Panc1 (cell line): ENCODE results near the gene DCUN1D2. TPM values are rescaled to one million over a fixed set of nuclear protein-coding genes. Genes with fewer than 3 reads are reported as not detected.

Experiments used
- ATAC-seq: fragments of 200-7000 bp; cut with Tn5 transposase; 2 replicates; pipeline ENCODE4 v1.9.1; 2020; ENCODE audit warnings: mild to moderate bottlenecking, moderate library complexity
- BruUV-seq: library from RNA; stranded (reverse); fragments of 400-500 nt; replicated peaks from 2 replicates; lab custom pipeline; 2021; lab: Mats Ljungman, UMichigan
- CTCF ChIA-PET: fragments of 300-600 bp; sonication (Branson Sonifier 250); formaldehyde crosslinking; loops from one replicate; lab custom pipeline; 2022; ENCODE audit warnings: antibody characterized with exemption; lab: Charles Lee
- POLR2A ChIA-PET: fragments of 300-600 bp; sonication (Branson Sonifier 250); formaldehyde crosslinking; loops from one replicate; lab custom pipeline; 2022; ENCODE audit warnings: antibody characterized with exemption; lab: Charles Lee
- DNase-seq: peaks from one replicate; pipeline ENCODE4 v3.0.0-alpha.2; 2010; ENCODE audit warnings: low read depth, low spot score
- H3K27ac ChIP-seq: 2 replicates; pipeline ENCODE4 v1.5.1; 2011; ENCODE audit warnings: mild to moderate bottlenecking, low read length, inconsistent platforms
- H3K27me3 ChIP-seq: fragments of 200-500 bp; sonication (Bioruptor generic); 2 replicates; pipeline ENCODE4 v1.6.0; 2014; ENCODE audit warnings: low read length, inconsistent platforms; ENCODE audit not compliant: control insufficient read depth, insufficient read depth
- H3K36me3 ChIP-seq: fragments of 200-500 bp; sonication (Bioruptor generic); 2 replicates; pipeline ENCODE4 v1.5.1; 2014; ENCODE audit warnings: inconsistent platforms, mild to moderate bottlenecking, low read length, moderate library complexity; ENCODE audit not compliant: control insufficient read depth, insufficient read depth
- H3K4me1 ChIP-seq: 2 replicates; pipeline ENCODE4 v1.5.1; 2011; ENCODE audit warnings: inconsistent platforms, mild to moderate bottlenecking, low read length, moderate library complexity; ENCODE audit not compliant: control insufficient read depth, insufficient read depth
- H3K4me3 ChIP-seq, 2 experiments: 2 replicates each; pipeline ENCODE4 v1.5.1; 2011 to 2012; ENCODE audit warnings: low read depth in 2 of 2, low read length in 2 of 2, mild to moderate bottlenecking in 2 of 2, inconsistent platforms in 1 of 2, moderate library complexity in 1 of 2
- H3K9me3 ChIP-seq: fragments of 200-500 bp; sonication (Bioruptor generic); 2 replicates; pipeline ENCODE4 v1.5.1; 2014; ENCODE audit warnings: low read depth, mild to moderate bottlenecking, inconsistent platforms, low read length, moderate library complexity; ENCODE audit not compliant: control insufficient read depth, insufficient read depth
- CTCF ChIP-seq: fragments of 450-650 bp; IDR thresholded peaks from 2 replicates; pipeline ENCODE4 v1.5.1; 2017; ENCODE audit warnings: mild to moderate bottlenecking
- POLR2AphosphoS5 ChIP-seq: IDR thresholded peaks from 2 replicates; pipeline ENCODE4 v1.6.1; 2012; ENCODE audit warnings: mild to moderate bottlenecking, low read depth, low read length, moderate library complexity
- REST ChIP-seq, 2 experiments: IDR thresholded peaks; 2 replicates each; pipeline ENCODE4 v1.6.1; 2011 to 2012; ENCODE audit warnings: low read depth in 2 of 2, control low read depth in 1 of 2, low read length in 1 of 2, mild to moderate bottlenecking in 1 of 2, moderate library complexity in 1 of 2; ENCODE audit not compliant: insufficient read depth in 1 of 2
- SIN3A ChIP-seq: IDR thresholded peaks from 2 replicates; pipeline ENCODE4 v1.6.1; 2012; ENCODE audit warnings: low read depth, mild to moderate bottlenecking, low read length, moderate library complexity, borderline replicate concordance; ENCODE audit not compliant: insufficient read depth
- TCF7L2 ChIP-seq: IDR thresholded peaks from 2 replicates; pipeline ENCODE4 v1.6.1; 2011; ENCODE audit warnings: mild to moderate bottlenecking, low read depth, low read length, inconsistent platforms
- in situ Hi-C: cut with HindIII; loops from 2 replicates; pipeline ENCODE4 v1.10.0; 2016; ENCODE audit warnings: low sequenced_read_pairs, low pct_unique_long_range_greater_than_20kb
- intact Hi-C: fragments of 100-400 bp; cut with micrococcal nuclease; formaldehyde crosslinking; loops from one replicate; pipeline ENCODE4 v1.10.0; 2022; ENCODE audit not compliant: unreplicated experiment
- total RNA-seq: library from RNA; stranded (reverse); gene quantifications from one replicate; pipeline ENCODE4 v1.2.1, GENCODE V29; 2021; ENCODE audit not compliant: unreplicated experiment

Gene DCUN1D2
- total RNA-seq, 1 experiment from 2014 or later, result 22.8 TPM

GRCh38 chr13:113428469-113428865, 62.0 kb downstream of the DCUN1D2 start:
- DNase-seq (no peak), ATAC-seq (no peak; the same call in 1 of the 2 replicates)
- Histone ChIP-seq H3K27ac (no peak overlapping the region), H3K4me3 (no peak overlapping the region), H3K9me3 (no peaks in the 10 kb centered on the region), H3K36me3 (no peaks in the 10 kb centered on the region), H3K4me1 (no peaks in the 10 kb centered on the region), H3K27me3 (no peaks in the 10 kb centered on the region)
- CTCF ChIA-PET, result no interaction called here
- BruUV-seq, result no TSS peak
- intact Hi-C loops (loop anchor here (5.0 kb wide), 1 partner anchor 376 kb away; no protein-coding TSS in a partner anchor), in situ Hi-C loops (no loop called here)
- POLR2A ChIA-PET, result no interaction called here
- TF ChIP-seq POLR2AphosphoS5 (no peak), TCF7L2 (no peak), REST (IDR thresholded peaks at IDR 0.05; ENCODE audit: insufficient read depth in 1 of 2, low read depth in 2 of 2, low read length in 1 of 2) (no peak), CTCF (no peak), SIN3A (no peak)

- ATAC-seq, result no peak
- no peak for TF ChIP-seq REST (IDR thresholded peaks at IDR 0.05; ENCODE audit: insufficient read depth in 1 of 2, low read depth in 2 of 2, low read length in 1 of 2)
- TF ChIP-seq CTCF, result no peak
- no peak for TF ChIP-seq SIN3A
- TF ChIP-seq POLR2AphosphoS5, result no peak
- no peak for TF ChIP-seq TCF7L2
- intact Hi-C loops, result loop anchor here (5.0 kb wide), 1 partner anchor 376 kb away; no protein-coding TSS in a partner anchor
- BruUV-seq, result no TSS peak
- no peak for DNase-seq
- no peaks in the 10 kb centered on the region for H3K36me3 ChIP-seq
- in situ Hi-C loops, result no loop called here
- H3K4me1 ChIP-seq, result no peaks in the 10 kb centered on the region
- ChIA-PET CTCF (no interaction called here), POLR2A (no interaction called here)
- H3K4me3 ChIP-seq, result no peak overlapping the region
- no peaks in the 10 kb centered on the region for H3K27me3 ChIP-seq
- H3K9me3 ChIP-seq, result no peaks in the 10 kb centered on the region
- no peak overlapping the region for H3K27ac ChIP-seq
Observed at GRCh38 chr13:113427562-113428468, 62.7 kb downstream of the DCUN1D2 start.
